GM13977 (cell line): ENCODE results near the gene RELL2.

Experiments used
- DNase-seq: peaks from one replicate; pipeline ENCODE4 v3.0.0; 2012; ENCODE audit warnings: low spot score
- in situ Hi-C: fragments of 300-500 bp; cut with MboI; formaldehyde crosslinking; loops from one replicate; pipeline ENCODE4 v1.12.0; 2022; ENCODE audit warnings: low sequenced_read_pairs, low pct_unique_long_range_greater_than_20kb, mixed read lengths, inconsistent platforms; ENCODE audit not compliant: unreplicated experiment
- TF ChIP-seq, protein P1 (sequence below): IDR thresholded peaks from 2 replicates; pipeline ENCODE4 v1.5.1; 2012; ENCODE audit warnings: mild to moderate bottlenecking, control low read depth; ENCODE audit not compliant: insufficient read depth; ENCODE audit errors: extremely low read depth, missing control alignments

The RELL2 gene

DNA sequence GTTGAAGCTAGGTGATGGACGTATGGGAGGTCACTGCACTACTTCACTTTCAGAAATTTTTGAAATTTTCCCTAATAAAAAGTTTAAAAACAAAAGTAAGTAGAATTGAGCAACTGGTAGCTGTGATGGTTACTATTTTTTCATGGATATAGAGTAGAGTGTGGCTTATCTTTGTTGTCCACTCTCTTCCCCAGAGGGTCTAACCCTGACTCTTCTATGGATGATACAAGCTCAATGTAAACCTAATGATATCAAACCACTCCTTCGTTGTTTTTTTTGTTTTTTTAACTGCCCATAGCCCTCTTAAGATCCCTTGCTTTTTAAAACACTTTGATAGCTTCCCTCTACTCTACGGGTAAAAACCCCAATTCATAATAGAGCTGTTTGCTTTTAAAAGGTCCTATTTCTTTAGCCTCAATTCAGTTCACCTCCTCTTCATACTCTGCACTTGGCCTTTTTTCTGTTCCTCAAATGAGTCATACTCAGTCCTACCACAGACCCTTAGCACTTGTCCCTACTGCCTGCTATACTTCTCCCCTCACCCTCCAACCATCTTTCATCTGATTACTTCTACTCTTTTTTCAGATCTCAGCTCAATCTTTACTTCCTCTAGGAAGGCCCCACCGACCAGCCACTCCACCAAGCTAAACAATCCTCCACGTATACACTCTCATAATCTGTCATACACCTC lies 2.8 kb upstream of the RELL2 start:
- TF ChIP-seq, protein P1, sequence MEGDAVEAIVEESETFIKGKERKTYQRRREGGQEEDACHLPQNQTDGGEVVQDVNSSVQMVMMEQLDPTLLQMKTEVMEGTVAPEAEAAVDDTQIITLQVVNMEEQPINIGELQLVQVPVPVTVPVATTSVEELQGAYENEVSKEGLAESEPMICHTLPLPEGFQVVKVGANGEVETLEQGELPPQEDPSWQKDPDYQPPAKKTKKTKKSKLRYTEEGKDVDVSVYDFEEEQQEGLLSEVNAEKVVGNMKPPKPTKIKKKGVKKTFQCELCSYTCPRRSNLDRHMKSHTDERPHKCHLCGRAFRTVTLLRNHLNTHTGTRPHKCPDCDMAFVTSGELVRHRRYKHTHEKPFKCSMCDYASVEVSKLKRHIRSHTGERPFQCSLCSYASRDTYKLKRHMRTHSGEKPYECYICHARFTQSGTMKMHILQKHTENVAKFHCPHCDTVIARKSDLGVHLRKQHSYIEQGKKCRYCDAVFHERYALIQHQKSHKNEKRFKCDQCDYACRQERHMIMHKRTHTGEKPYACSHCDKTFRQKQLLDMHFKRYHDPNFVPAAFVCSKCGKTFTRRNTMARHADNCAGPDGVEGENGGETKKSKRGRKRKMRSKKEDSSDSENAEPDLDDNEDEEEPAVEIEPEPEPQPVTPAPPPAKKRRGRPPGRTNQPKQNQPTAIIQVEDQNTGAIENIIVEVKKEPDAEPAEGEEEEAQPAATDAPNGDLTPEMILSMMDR: no peak
- peak; percentile 81 for DNase-seq
- in situ Hi-C loops: no loop called here

DNA sequence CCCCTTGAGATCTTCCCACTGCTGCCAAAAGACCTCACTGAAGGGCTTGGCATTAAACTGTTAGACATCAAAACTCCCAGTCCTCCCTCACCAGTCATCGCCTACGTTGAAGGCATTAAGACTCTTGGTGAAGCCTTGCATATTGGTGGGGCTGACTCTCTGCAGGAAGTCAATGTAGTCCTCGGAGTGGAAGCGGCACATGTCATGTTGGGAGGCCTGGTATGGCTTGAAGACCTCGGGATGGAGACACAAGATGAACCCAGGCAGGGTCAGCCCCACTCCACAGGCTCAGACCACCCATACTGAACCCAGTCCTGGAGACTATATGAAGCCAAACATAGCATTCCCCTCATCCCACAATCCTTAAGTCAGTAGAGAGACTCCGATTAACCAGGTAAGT lies 2.1 kb upstream of the RELL2 start:
- peak; percentile 16 for DNase-seq
- in situ Hi-C loops: no loop called here
- TF ChIP-seq, protein P1: no peak

DNA sequence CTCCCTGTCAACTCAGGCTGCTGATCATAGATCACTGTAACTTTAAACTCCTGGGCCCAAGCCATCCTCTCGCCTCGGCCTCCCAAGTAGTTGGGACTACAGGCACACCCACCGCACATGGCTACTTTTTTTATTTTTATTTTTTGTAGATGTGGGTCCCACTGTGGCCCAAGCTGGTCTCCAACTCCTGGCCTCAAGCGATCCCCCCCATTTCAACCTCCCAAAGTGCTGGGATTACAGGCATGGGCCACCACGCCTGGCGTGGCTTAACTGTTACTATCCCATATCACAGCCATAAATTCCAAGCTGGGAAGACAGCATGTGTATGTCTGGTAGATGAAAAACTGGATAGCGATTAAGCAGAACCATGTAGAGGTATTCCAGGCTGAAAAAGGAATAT lies 1.2 kb upstream of the RELL2 start:
- in situ Hi-C loops: no loop called here
- TF ChIP-seq, protein P1: no peak
- no peak for DNase-seq

DNA sequence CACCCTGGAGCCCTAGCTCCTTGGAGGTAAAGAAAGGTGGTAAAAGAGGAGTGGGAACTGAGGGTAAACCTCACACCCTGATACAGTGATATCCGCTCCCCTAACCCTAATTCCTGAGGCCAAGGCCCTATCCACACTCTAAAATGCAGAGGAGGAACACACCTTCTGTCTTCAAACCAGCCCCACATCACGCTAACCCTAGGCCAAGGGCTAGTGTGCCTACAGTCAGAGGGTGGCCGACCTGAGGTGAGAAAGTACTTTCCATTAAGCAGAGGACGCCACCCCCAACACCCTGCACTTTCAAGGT lies 738 bp upstream of the RELL2 start:
- in situ Hi-C loops: no loop called here
- TF ChIP-seq, protein P1: no peak
- DNase-seq: no peak

DNA sequence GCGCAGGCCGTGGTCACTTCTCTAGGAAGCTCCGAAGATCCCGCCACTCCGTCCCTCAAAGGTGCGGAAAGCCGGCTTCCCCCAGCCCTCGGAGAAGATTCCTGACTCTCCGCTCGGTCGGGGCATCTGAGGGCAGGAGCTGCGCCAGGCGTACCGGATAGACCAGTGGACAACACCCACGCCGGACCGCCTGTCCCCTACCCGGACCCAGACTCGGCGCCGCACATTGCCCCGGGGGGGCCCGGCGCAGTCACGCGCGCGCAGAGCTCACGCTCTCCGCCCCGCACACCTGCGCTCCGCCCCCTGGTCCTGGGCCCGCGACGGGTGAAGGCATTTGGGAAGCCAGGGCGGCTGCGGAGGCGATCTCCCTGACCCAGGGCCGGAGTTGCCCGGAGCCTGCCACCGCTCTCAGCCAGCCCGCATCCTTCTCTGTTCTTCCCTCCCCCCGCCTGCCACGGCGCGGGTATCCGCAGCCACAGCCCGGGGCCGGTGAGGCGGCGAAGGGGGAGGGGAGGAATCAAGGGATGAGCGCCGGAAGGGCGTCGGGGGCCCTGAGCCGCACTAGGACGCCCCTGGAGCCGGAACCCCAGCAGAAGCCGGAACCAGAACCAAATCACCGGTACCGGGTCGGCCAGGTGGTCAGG lies 448 bp downstream of the RELL2 start:
- in situ Hi-C loops: no loop called here
- DNase-seq: peak; percentile 59
- TF ChIP-seq, protein P1: no peak

DNA sequence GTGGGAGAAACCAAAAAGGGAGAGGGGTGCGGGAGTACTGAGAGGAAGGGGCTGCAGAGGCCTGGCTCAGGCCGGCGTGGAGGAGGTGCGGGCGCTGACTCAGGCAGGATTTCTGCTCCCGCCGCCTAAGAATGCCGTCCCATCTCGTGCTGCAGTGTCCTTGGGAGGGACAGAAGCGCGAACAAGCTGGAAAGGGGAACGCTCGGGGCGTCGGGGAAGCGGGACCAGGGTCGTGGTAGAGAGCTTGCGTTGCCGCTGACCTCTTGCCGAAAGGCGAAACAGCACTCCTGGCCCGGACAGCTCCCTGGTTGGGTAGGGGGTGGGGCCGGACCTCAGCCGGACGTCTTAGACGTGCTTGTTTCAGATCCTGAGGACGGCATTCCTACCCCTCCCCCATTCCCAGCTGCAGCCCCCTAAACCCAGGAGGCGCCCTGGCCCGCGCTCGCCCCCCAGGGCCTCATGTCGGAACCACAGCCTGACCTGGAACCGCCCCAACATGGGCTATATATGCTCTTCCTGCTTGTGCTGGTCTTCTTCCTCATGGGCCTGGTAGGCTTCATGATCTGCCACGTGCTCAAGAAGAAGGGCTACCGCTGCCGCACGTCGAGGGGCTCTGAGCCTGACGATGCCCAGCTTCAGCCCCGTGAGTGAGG lies 1.1 kb downstream of the RELL2 start:
- TF ChIP-seq, protein P1: peak; percentile 66
- in situ Hi-C loops: no loop called here
- DNase-seq: peak; percentile 75
